CD4-positive, alpha-beta memory T cell (primary cell): Measurements from ENCODE around the gene NTSR2. TPM values are rescaled to one million over a fixed set of nuclear protein-coding genes. Genes with fewer than 3 reads are reported as not detected.

Experiments used
- CTCF ChIA-PET: fragments of 350-600 bp; sonication (Branson Sonifier 250); formaldehyde crosslinking; loops from one replicate; lab custom pipeline; 2021; ENCODE audit warnings: inconsistent platforms; ENCODE audit not compliant: partially characterized antibody; lab: Charles Lee
- POLR2A ChIA-PET: fragments of 350-600 bp; sonication (Branson Sonifier 250); formaldehyde crosslinking; loops from one replicate; lab custom pipeline; 2021; ENCODE audit not compliant: partially characterized antibody; lab: Charles Lee
- DNase-seq, 5 donors: peaks; one replicate each; pipeline versions ENCODE4 v3.0.0 to v3.0.0-alpha.2; 2020 to 2022; ENCODE audit warnings: mixed read lengths in 1 of 5
- H3K27ac ChIP-seq: one replicate; pipeline ENCODE4 v1.7.0; 2013; ENCODE audit warnings: low read depth, low read length
- H3K27me3 ChIP-seq: 2 replicates; pipeline ENCODE4 v1.7.0; 2013; ENCODE audit warnings: mild to moderate bottlenecking, low read length, moderate library complexity; ENCODE audit not compliant: insufficient read depth
- H3K36me3 ChIP-seq: 2 replicates; pipeline ENCODE4 v1.7.0; 2013; ENCODE audit warnings: mild to moderate bottlenecking, low read length, moderate library complexity; ENCODE audit not compliant: insufficient read depth
- H3K4me1 ChIP-seq: 2 replicates; pipeline ENCODE4 v1.7.0; 2013; ENCODE audit warnings: mild to moderate bottlenecking, low read length, moderate library complexity; ENCODE audit not compliant: insufficient read depth
- H3K4me3 ChIP-seq, 2 donors: one replicate each; pipeline ENCODE4 v1.7.0; 2013; ENCODE audit warnings: low read length in 2 of 2, mild to moderate bottlenecking in 1 of 2
- H3K9me3 ChIP-seq, 2 donors: one replicate each; pipeline ENCODE4 v1.7.0; 2013; ENCODE audit warnings: low read length in 2 of 2, control low read depth in 1 of 2; ENCODE audit not compliant: control insufficient read depth in 1 of 2
- H3K27ac Mint-ChIP-seq, 7 donors: one replicate each; pipeline ENCODE4 v1.8.0; 2020 to 2021; ENCODE audit warnings: mixed read lengths in 7 of 7, mild to moderate bottlenecking in 6 of 7, inconsistent platforms in 3 of 7, moderate library complexity in 3 of 7
- H3K27me3 Mint-ChIP-seq, 2 donors: one replicate each; pipeline ENCODE4 v1.8.0; 2020 to 2021; ENCODE audit warnings: mixed read lengths in 2 of 2
- H3K36me3 Mint-ChIP-seq, 2 donors: one replicate each; pipeline ENCODE4 v1.8.0; 2020 to 2021; ENCODE audit warnings: mixed read lengths in 2 of 2, inconsistent platforms in 1 of 2, mild to moderate bottlenecking in 1 of 2
- H3K4me1 Mint-ChIP-seq, 4 donors: one replicate each; pipeline ENCODE4 v1.8.0; 2020 to 2021; ENCODE audit warnings: mixed read lengths in 4 of 4, mild to moderate bottlenecking in 1 of 4
- H3K4me3 Mint-ChIP-seq, 8 donors: one replicate each; pipeline ENCODE4 v1.8.0; 2020 to 2021; ENCODE audit warnings: mixed read lengths in 8 of 8, mild to moderate bottlenecking in 7 of 8, moderate library complexity in 6 of 8, inconsistent platforms in 3 of 8
- H3K9me3 Mint-ChIP-seq, 8 donors: one replicate each; pipeline ENCODE4 v1.8.0; 2020 to 2021; ENCODE audit warnings: mixed read lengths in 8 of 8, mild to moderate bottlenecking in 5 of 8, inconsistent platforms in 3 of 8, moderate library complexity in 1 of 8
- intact Hi-C: fragments of 100-400 bp; cut with micrococcal nuclease; formaldehyde crosslinking; loops from one replicate; pipeline ENCODE4 v1.15.1; 2023
- polyA plus RNA-seq, 2 donors: library from polyadenylated mRNA; unstranded; fragments of 300-500 nt; fragmentation: Illumina TruSeq; gene quantifications; one replicate each; pipeline ENCODE4 v1.2.3, GENCODE V29; 2021
- total RNA-seq, 2 experiments: library from RNA; stranded (reverse); gene quantifications; one replicate each; pipeline ENCODE4 v1.2.3, GENCODE V29; 2021

NTSR2 gene
- total and polyA plus RNA-seq, 4 experiments from 2014 or later = not detected

GRCh38 chr2:11646530-11646929, 23.5 kb downstream of the NTSR2 start:
- peaks cover 0 to 7% (median 0%) of the 10 kb centered on the region in 8 donors for H3K9me3 Mint-ChIP-seq
- H3K27ac Mint-ChIP-seq = no peak overlapping the region
- Histone ChIP-seq H3K4me3 (no peak overlapping the region), H3K27me3 (peaks cover 5% of the 10 kb centered on the region), H3K4me1 (no peaks in the 10 kb centered on the region), H3K9me3 (no peaks in the 10 kb centered on the region), H3K36me3 (no peaks in the 10 kb centered on the region), H3K27ac (no peak overlapping the region)
- H3K36me3 Mint-ChIP-seq = no peaks in the 10 kb centered on the region
- intact Hi-C loops = no loop called here
- H3K4me3 Mint-ChIP-seq = no peak overlapping the region
- ChIA-PET POLR2A (no interaction called here), CTCF (no interaction called here)
- no peak for DNase-seq
- H3K4me1 Mint-ChIP-seq = no peaks in the 10 kb centered on the region
- peaks cover 4 to 8% of the 10 kb centered on the region in 2 donors for H3K27me3 Mint-ChIP-seq

DNA sequence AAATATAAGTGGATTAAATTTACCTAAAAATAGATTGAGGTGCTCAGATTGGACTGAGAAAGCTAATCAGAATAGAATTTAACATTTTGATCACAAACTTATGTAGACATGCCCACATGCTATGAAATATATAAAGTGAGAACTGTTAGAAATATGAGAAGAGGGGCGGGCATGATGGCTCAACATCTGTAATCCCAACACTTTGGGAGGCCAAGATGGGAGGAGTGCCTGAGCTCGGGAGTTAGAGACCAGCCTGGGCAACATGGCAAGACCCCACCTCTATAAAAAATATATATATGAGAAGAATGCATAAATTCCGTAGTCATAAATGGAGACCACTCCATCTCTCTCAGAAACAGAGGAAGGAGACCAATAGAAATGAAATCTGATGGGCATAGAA, 25.7 kb downstream of the NTSR2 start:
- Histone ChIP-seq H3K9me3 (no peaks in the 10 kb centered on the region), H3K27ac (no peak overlapping the region), H3K27me3 (peaks cover 5% of the 10 kb centered on the region), H3K36me3 (no peaks in the 10 kb centered on the region), H3K4me3 (no peak overlapping the region), H3K4me1 (no peaks in the 10 kb centered on the region)
- peaks cover 7 to 8% of the 10 kb centered on the region in 2 donors for H3K27me3 Mint-ChIP-seq
- CTCF ChIA-PET = no interaction called here
- H3K36me3 Mint-ChIP-seq = no peaks in the 10 kb centered on the region
- no peak overlapping the region for H3K27ac Mint-ChIP-seq
- no peak overlapping the region for H3K4me3 Mint-ChIP-seq
- POLR2A ChIA-PET = no interaction called here
- H3K4me1 Mint-ChIP-seq = no peaks in the 10 kb centered on the region
- intact Hi-C loops = no loop called here
- DNase-seq = no peak
- peaks cover 0 to 7% (median 0%) of the 10 kb centered on the region in 8 donors for H3K9me3 Mint-ChIP-seq

- DNase-seq = no peak
- H3K27ac Mint-ChIP-seq = no peak overlapping the region
- ChIA-PET CTCF (interaction anchor here (1.3 kb wide), 1 partner anchor 9 kb away, joined by 4 read pairs; no protein-coding TSS in a partner anchor), POLR2A (no interaction called here)
- no peaks in the 10 kb centered on the region for H3K36me3 Mint-ChIP-seq
- intact Hi-C loops = no loop called here
- Histone ChIP-seq H3K4me3 (no peak overlapping the region), H3K27me3 (peaks cover 5% of the 10 kb centered on the region), H3K9me3 (no peaks in the 10 kb centered on the region), H3K27ac (no peak overlapping the region), H3K36me3 (no peaks in the 10 kb centered on the region), H3K4me1 (no peaks in the 10 kb centered on the region)
- H3K4me3 Mint-ChIP-seq = no peak overlapping the region
- H3K9me3 Mint-ChIP-seq = peaks cover 0 to 4% (median 0%) of the 10 kb centered on the region in 8 donors
- H3K27me3 Mint-ChIP-seq = peaks cover 7 to 8% of the 10 kb centered on the region in 2 donors
- no peaks in the 10 kb centered on the region for H3K4me1 Mint-ChIP-seq
These were observed 27.0 kb downstream of the NTSR2 start for GRCh38 chr2:11642972-11643371.

DNA sequence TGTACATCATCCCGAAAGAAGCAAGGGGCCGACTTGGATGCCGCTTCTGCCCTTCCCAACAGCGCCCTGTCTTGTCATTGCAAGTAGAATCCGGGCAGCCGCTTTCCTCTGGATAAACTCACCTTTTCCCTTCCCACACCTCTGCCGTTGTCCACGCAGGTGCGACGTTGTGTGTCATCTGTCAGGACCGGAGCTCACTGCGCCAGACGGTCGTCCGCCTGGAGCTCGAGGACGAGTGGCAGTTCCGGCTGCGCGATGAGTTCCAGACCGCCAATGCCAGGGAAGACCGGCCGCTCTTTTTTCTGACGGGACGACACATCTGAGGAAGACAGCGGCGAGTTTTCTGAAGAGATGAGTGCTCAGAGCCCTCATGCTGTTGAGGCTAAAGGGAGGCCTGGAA, 29.9 kb downstream of the NTSR2 start:
- H3K36me3 Mint-ChIP-seq = no peaks in the 10 kb centered on the region
- H3K9me3 ChIP-seq = no peaks in the 10 kb centered on the region
- H3K36me3 ChIP-seq = no peaks in the 10 kb centered on the region
- ChIA-PET CTCF (no interaction called here), POLR2A (no interaction called here)
- H3K4me1 ChIP-seq = no peaks in the 10 kb centered on the region
- no peak overlapping the region for H3K27ac Mint-ChIP-seq
- DNase-seq = no peak
- intact Hi-C loops = no loop called here
- H3K4me3 Mint-ChIP-seq = no peak overlapping the region
- no peak overlapping the region for H3K4me3 ChIP-seq
- H3K27me3 ChIP-seq = peaks cover 3% of the 10 kb centered on the region
- peaks cover 7 to 10% of the 10 kb centered on the region in 2 donors for H3K27me3 Mint-ChIP-seq
- no peak overlapping the region for H3K27ac ChIP-seq
- H3K9me3 Mint-ChIP-seq = peaks cover 0 to under 1% (median 0%) of the 10 kb centered on the region in 8 donors
- no peaks in the 10 kb centered on the region for H3K4me1 Mint-ChIP-seq

DNA sequence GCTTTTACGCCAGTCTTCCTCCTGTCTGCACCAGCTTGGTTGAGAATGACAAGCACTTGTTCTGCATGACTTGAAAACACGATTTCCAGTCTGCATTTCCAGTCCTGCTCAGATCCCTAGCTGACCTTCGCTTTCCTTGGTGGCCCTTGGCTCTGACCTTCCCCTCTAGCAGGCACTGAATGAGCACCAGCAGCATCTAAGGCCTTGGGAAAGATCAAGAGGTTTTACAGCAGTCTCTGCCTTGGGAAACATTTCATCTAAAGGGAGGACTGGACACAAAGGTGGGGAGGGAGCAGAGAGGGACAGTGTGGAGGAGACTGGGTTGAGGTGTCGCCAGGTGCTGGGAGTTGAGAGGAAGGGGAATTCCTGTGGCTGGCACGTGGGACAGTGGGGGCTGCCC, 30.5 kb downstream of the NTSR2 start:
- POLR2A ChIA-PET = no interaction called here
- Mint-ChIP-seq H3K4me3 (no peak overlapping the region), H3K9me3 (no peaks in the 10 kb centered on the region), H3K27me3 (peaks cover 7 to 10% of the 10 kb centered on the region in 2 donors), H3K36me3 (no peaks in the 10 kb centered on the region), H3K4me1 (no peaks in the 10 kb centered on the region), H3K27ac (peak overlapping the region in 1 of 7 donors; percentile 89)
- Histone ChIP-seq H3K4me1 (no peaks in the 10 kb centered on the region), H3K9me3 (no peaks in the 10 kb centered on the region), H3K36me3 (no peaks in the 10 kb centered on the region), H3K27ac (no peak overlapping the region), H3K27me3 (peaks cover 3% of the 10 kb centered on the region), H3K4me3 (no peak overlapping the region)
- intact Hi-C loops = no loop called here
- DNase-seq = no peak
- CTCF ChIA-PET = no interaction called here

- no peak overlapping the region for H3K27ac ChIP-seq
- H3K27me3 Mint-ChIP-seq = peaks cover 5 to 11% of the 10 kb centered on the region in 2 donors
- no peaks in the 10 kb centered on the region for H3K4me1 Mint-ChIP-seq
- intact Hi-C loops = no loop called here
- no peaks in the 10 kb centered on the region for H3K36me3 Mint-ChIP-seq
- peaks cover 3% of the 10 kb centered on the region for H3K27me3 ChIP-seq
- H3K4me3 Mint-ChIP-seq = no peak overlapping the region
- no peaks in the 10 kb centered on the region for H3K9me3 Mint-ChIP-seq
- DNase-seq = no peak
- POLR2A ChIA-PET = no interaction called here
- no peak overlapping the region for H3K27ac Mint-ChIP-seq
- no peak overlapping the region for H3K4me3 ChIP-seq
- no peaks in the 10 kb centered on the region for H3K9me3 ChIP-seq
- H3K36me3 ChIP-seq = no peaks in the 10 kb centered on the region
- CTCF ChIA-PET = no interaction called here
- H3K4me1 ChIP-seq = no peaks in the 10 kb centered on the region
These were observed 32.4 kb downstream of the NTSR2 start for GRCh38 chr2:11637546-11637945.

DNA sequence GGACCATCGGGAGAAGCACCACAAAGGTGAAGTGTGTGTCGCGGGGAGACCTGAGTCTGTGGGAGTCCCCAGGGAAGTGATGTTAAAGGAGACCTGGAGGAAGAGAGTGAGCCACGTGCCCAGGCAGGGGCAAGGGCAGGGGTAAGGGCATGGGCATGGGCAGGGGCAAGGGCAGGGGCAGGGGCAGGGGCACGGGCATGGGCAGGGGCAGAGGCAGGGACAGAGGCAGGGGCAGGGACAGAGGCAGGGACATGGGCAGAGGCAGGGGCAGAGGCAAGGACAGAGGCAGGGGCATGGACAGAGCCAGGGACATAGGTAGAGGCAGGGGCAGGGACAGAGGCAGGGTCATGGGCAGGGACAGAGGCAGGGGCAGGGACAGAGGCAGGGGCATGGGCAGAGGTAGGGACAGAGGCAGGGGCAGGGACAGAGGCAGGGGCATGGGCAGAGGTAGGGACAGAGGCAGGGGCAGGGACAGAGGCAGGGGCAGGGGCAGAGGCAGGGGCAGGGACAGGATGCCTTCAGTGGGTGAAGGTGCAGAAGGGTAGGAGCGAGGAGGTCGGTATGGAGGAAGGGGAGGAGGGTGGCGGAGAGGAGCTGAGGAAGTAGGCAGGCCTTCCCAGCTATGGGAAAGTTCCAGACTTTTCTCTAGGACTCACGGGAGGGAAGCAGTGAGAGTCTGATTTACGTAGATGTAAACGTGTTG, 33.3 kb downstream of the NTSR2 start:
- no peak overlapping the region for H3K4me3 Mint-ChIP-seq
- H3K27me3 Mint-ChIP-seq = peaks cover 5 to 11% of the 10 kb centered on the region in 2 donors
- DNase-seq = no peak
- no peaks in the 10 kb centered on the region for H3K4me1 Mint-ChIP-seq
- no peaks in the 10 kb centered on the region for H3K36me3 ChIP-seq
- no peaks in the 10 kb centered on the region for H3K36me3 Mint-ChIP-seq
- no peak overlapping the region for H3K27ac ChIP-seq
- POLR2A ChIA-PET = no interaction called here
- H3K9me3 ChIP-seq = no peaks in the 10 kb centered on the region
- intact Hi-C loops = no loop called here
- no peak overlapping the region for H3K27ac Mint-ChIP-seq
- H3K27me3 ChIP-seq = peaks cover 3% of the 10 kb centered on the region
- no peaks in the 10 kb centered on the region for H3K9me3 Mint-ChIP-seq
- H3K4me1 ChIP-seq = no peaks in the 10 kb centered on the region
- CTCF ChIA-PET = no interaction called here
- no peak overlapping the region for H3K4me3 ChIP-seq
